Measurements from ENCODE around the gene SRSF4. TPM values are rescaled to one million over a fixed set of nuclear protein-coding genes. Genes with fewer than 3 reads are reported as not detected.

Gene SRSF4
- total RNA-seq, 2 donors from 2014 or later: 86.3 to 90.3 TPM

- intact Hi-C loops (cut with DNase I): no loop called here
- no peaks in the 10 kb centered on the region for H3K9me3 ChIP-seq
- H3K36me3 ChIP-seq: peaks cover 13% of the 10 kb centered on the region
- no peak for TF ChIP-seq CTCF (IDR thresholded peaks at IDR 0.05)
- H3K9ac ChIP-seq (ENCODE audit: low read depth in 2 of 2, low read length in 2 of 2): no peak overlapping the region
- no peak overlapping the region for H3K27ac ChIP-seq
- H3K4me3 ChIP-seq: no peak overlapping the region
- H3K27me3 ChIP-seq: no peaks in the 10 kb centered on the region
- peaks cover 5% of the 10 kb centered on the region for H3K4me1 ChIP-seq
- no peak for DNase-seq
Observed at GRCh38 chr1:29162476-29163138, 19.1 kb downstream of the SRSF4 start.

GRCh38 chr1:29162025-29162424 is 19.7 kb downstream of the SRSF4 start:
- peaks cover 5% of the 10 kb centered on the region for H3K4me1 ChIP-seq
- H3K27ac ChIP-seq: no peak overlapping the region

GRCh38 chr1:29159773-29160172 is 21.9 kb downstream of the SRSF4 start:
- no peak overlapping the region for H3K27ac ChIP-seq

More at GRCh38 chr1:29162025-29162424, 19.7 kb downstream of the SRSF4 start:
- H3K9me3 ChIP-seq: no peaks in the 10 kb centered on the region
- peaks cover 13% of the 10 kb centered on the region for H3K36me3 ChIP-seq
- no peak overlapping the region for H3K9ac ChIP-seq (ENCODE audit: low read depth in 2 of 2, low read length in 2 of 2)
- H3K4me3 ChIP-seq: no peak overlapping the region
- no peak for DNase-seq
- TF ChIP-seq CTCF (IDR thresholded peaks at IDR 0.05): no peak
- no peaks in the 10 kb centered on the region for H3K27me3 ChIP-seq
- intact Hi-C loops (cut with DNase I): no loop called here

GRCh38 chr1:29157269-29157601 is 24.5 kb downstream of the SRSF4 start:
- peaks cover 29% of the 10 kb centered on the region for H3K36me3 ChIP-seq
- TF ChIP-seq CTCF (IDR thresholded peaks at IDR 0.05): no peak
- no peak overlapping the region for H3K27ac ChIP-seq
- intact Hi-C loops (cut with DNase I): no loop called here
- H3K9ac ChIP-seq (ENCODE audit: low read depth in 2 of 2, low read length in 2 of 2): no peak overlapping the region
- no peaks in the 10 kb centered on the region for H3K9me3 ChIP-seq
- H3K4me3 ChIP-seq: no peak overlapping the region
- no peak for DNase-seq
- no peaks in the 10 kb centered on the region for H3K27me3 ChIP-seq
- no peaks in the 10 kb centered on the region for H3K4me1 ChIP-seq

More at GRCh38 chr1:29159773-29160172, 21.9 kb downstream of the SRSF4 start:
- Histone ChIP-seq H3K36me3 (peaks cover 13% of the 10 kb centered on the region), H3K9me3 (no peaks in the 10 kb centered on the region), H3K4me3 (no peak overlapping the region), H3K9ac (ENCODE audit: low read depth in 2 of 2, low read length in 2 of 2) (no peak overlapping the region), H3K27me3 (no peaks in the 10 kb centered on the region), H3K4me1 (peaks cover 5% of the 10 kb centered on the region)
- DNase-seq: no peak
- intact Hi-C loops (cut with DNase I): no loop called here
- no peak for TF ChIP-seq CTCF (IDR thresholded peaks at IDR 0.05)

- Histone ChIP-seq H3K4me3 (no peak overlapping the region), H3K36me3 (peaks cover 34% of the 10 kb centered on the region), H3K27me3 (no peaks in the 10 kb centered on the region), H3K9ac (ENCODE audit: low read depth in 2 of 2, low read length in 2 of 2) (no peak overlapping the region), H3K9me3 (no peaks in the 10 kb centered on the region), H3K27ac (no peak overlapping the region), H3K4me1 (no peaks in the 10 kb centered on the region)
- DNase-seq: no peak
- no peak for TF ChIP-seq CTCF (IDR thresholded peaks at IDR 0.05)
- intact Hi-C loops (cut with DNase I): no loop called here
Observed at GRCh38 chr1:29156543-29157268, 25.0 kb downstream of the SRSF4 start.

Measured in colonic mucosa (tissue), 4 donors.